Osteoblast (primary cell): ENCODE data around the gene SPRED3. TPM values are rescaled to one million over a fixed set of nuclear protein-coding genes. Genes with fewer than 3 reads are reported as not detected.

Source experiments
- DNase-seq: peaks from one replicate; pipeline ENCODE4 v3.0.0; 2011; ENCODE audit warnings: low spot score, mixed read lengths; ENCODE audit not compliant: insufficient read length; ENCODE audit errors: missing footprints
- H2AFZ ChIP-seq: 2 replicates; pipeline ENCODE4 v1.6.0; 2011; ENCODE audit warnings: mild to moderate bottlenecking, low read length
- H3K27ac ChIP-seq: 2 replicates; pipeline ENCODE4 v1.5.1; 2011; ENCODE audit warnings: mild to moderate bottlenecking, low read depth, low read length, moderate library complexity
- H3K27me3 ChIP-seq: 2 replicates; pipeline ENCODE4 v1.6.0; 2012; ENCODE audit warnings: mild to moderate bottlenecking, control low read depth, inconsistent platforms, low read length, moderate library complexity; ENCODE audit not compliant: insufficient read depth
- H3K36me3 ChIP-seq: 2 replicates; pipeline ENCODE4 v1.5.1; 2011; ENCODE audit warnings: mild to moderate bottlenecking, low read length, control low read depth, moderate library complexity; ENCODE audit not compliant: insufficient read depth
- H3K4me1 ChIP-seq: 2 replicates; pipeline ENCODE4 v1.5.1; 2011; ENCODE audit warnings: mild to moderate bottlenecking, low read length, control low read depth, moderate library complexity; ENCODE audit not compliant: insufficient read depth
- H3K4me2 ChIP-seq: 2 replicates; pipeline ENCODE4 v1.6.0; 2011; ENCODE audit warnings: mild to moderate bottlenecking, low read length; ENCODE audit not compliant: insufficient read depth
- H3K4me3 ChIP-seq: fragments of 200-600 bp; sonication (generic); 3 replicates; pipeline ENCODE4 v1.5.1; 2012; ENCODE audit warnings: mild to moderate bottlenecking, low read length, inconsistent platforms; ENCODE audit not compliant: insufficient read depth
- H3K79me2 ChIP-seq: 2 replicates; pipeline ENCODE4 v1.6.0; 2012; ENCODE audit warnings: mild to moderate bottlenecking, low read length, control low read depth, inconsistent platforms; ENCODE audit not compliant: insufficient read depth
- H3K9me3 ChIP-seq: 2 replicates; pipeline ENCODE4 v1.5.1; 2011; ENCODE audit warnings: low read depth, low read length, control low read depth
- H4K20me1 ChIP-seq: 2 replicates; pipeline ENCODE4 v1.6.0; 2012; ENCODE audit warnings: mild to moderate bottlenecking, low read length, control low read depth; ENCODE audit not compliant: insufficient read depth
- CTCF ChIP-seq: IDR thresholded peaks from 2 replicates; pipeline ENCODE4 v1.5.1; 2011; ENCODE audit warnings: mild to moderate bottlenecking, low read depth, low read length, moderate library complexity; ENCODE audit errors: extremely low read depth
- total RNA-seq: library from RNA; depleted of rRNA; stranded (reverse); fragments of >200 nt; gene quantifications from 2 replicates; pipeline ENCODE4 v1.2.3, GENCODE V29; 2012

The SPRED3 gene
- total RNA-seq, 1 donor, result 2.2 TPM

- H4K20me1 ChIP-seq, result peaks cover 39% of the 10 kb centered on the region
These were observed 4.8 kb upstream of the SPRED3 start for GRCh38 chr19:38383743-38384142.

GRCh38 chr19:38384209-38385027, 4.1 kb upstream of the SPRED3 start:
- TF ChIP-seq CTCF, result peak; percentile 35
- Histone ChIP-seq H2AFZ (no peak overlapping the region), H3K27ac (no peak overlapping the region), H3K27me3 (no peaks in the 10 kb centered on the region), H3K4me3 (no peak overlapping the region), H4K20me1 (peaks cover 33% of the 10 kb centered on the region), H3K36me3 (peaks cover 48% of the 10 kb centered on the region), H3K4me1 (peaks cover 7% of the 10 kb centered on the region), H3K79me2 (peaks cover 27% of the 10 kb centered on the region), H3K4me2 (no peak overlapping the region), H3K9me3 (no peaks in the 10 kb centered on the region)
- DNase-seq, result peak; percentile 87

More at GRCh38 chr19:38383743-38384142, 4.8 kb upstream of the SPRED3 start:
- no peak overlapping the region for H3K4me2 ChIP-seq
- H3K27ac ChIP-seq, result no peak overlapping the region
- H3K27me3 ChIP-seq, result no peaks in the 10 kb centered on the region
- H2AFZ ChIP-seq, result no peak overlapping the region
- peaks cover 4% of the 10 kb centered on the region for H3K4me1 ChIP-seq
- no peak for TF ChIP-seq CTCF
- H3K4me3 ChIP-seq, result no peak overlapping the region
- H3K36me3 ChIP-seq, result peaks cover 54% of the 10 kb centered on the region
- no peaks in the 10 kb centered on the region for H3K9me3 ChIP-seq
- DNase-seq, result peak; percentile 61
- peaks cover 28% of the 10 kb centered on the region for H3K79me2 ChIP-seq

- peak; percentile 69 for DNase-seq
- Histone ChIP-seq H4K20me1 (peaks cover 28% of the 10 kb centered on the region), H3K9me3 (no peaks in the 10 kb centered on the region), H3K4me2 (no peak overlapping the region), H3K4me3 (no peak overlapping the region), H3K4me1 (peaks cover 12% of the 10 kb centered on the region), H3K27ac (no peak overlapping the region), H3K36me3 (peaks cover 40% of the 10 kb centered on the region), H3K79me2 (peaks cover 27% of the 10 kb centered on the region), H3K27me3 (no peaks in the 10 kb centered on the region), H2AFZ (no peak overlapping the region)
- no peak for TF ChIP-seq CTCF
These were observed 3.3 kb upstream of the SPRED3 start for GRCh38 chr19:38385057-38385803.

- H2AFZ ChIP-seq, result no peak overlapping the region
- H3K27me3 ChIP-seq, result no peaks in the 10 kb centered on the region
- no peaks in the 10 kb centered on the region for H3K9me3 ChIP-seq
- H3K79me2 ChIP-seq, result peaks cover 27% of the 10 kb centered on the region
- H3K4me1 ChIP-seq, result peaks cover 13% of the 10 kb centered on the region
- no peak overlapping the region for H3K27ac ChIP-seq
- peaks cover 27% of the 10 kb centered on the region for H4K20me1 ChIP-seq
- no peak for TF ChIP-seq CTCF
- no peak overlapping the region for H3K4me3 ChIP-seq
- H3K36me3 ChIP-seq, result peaks cover 34% of the 10 kb centered on the region
- no peak overlapping the region for H3K4me2 ChIP-seq
- peak; percentile 59 for DNase-seq
These were observed 2.7 kb upstream of the SPRED3 start for GRCh38 chr19:38385804-38386257.
